ENCODE results near the gene CXCR3.

DNA sequence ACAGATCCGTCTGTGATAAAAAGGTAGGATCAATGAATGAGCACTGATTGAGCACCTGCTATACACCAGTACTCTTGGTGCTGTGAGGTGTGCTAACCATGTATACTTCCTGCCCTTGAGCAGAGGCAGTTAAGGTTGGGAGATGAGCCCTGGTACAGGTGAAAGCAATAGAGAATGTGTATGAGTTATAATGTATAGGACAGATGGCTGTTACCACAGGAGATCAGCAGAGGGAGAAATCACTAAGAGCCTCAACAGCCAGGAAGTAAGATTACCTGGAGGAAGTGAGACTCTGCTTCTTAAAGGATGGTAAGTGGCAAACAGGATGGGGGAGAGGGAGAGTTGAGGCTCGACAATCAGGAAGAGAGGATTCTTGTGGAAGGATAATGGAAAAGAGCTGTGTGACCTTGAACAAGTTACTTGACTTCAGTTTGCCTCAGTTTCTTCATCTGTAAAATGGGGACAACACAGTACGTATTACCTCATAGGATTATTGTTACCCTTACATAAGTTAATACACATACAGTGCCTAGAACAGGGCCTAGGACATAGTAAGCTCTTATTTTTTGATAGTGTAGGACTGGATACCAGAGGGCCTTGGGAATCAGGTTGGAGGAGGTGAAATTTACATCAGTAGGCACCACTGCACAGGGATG lies 9.1 kb downstream of the CXCR3 start:
- TF ChIP-seq TARDBP (IDR thresholded peaks at IDR 0.05) (no peak), LEF1 (IDR thresholded peaks at IDR 0.05; ENCODE audit: borderline replicate concordance) (no peak), FOXM1 (IDR thresholded peaks at IDR 0.05; ENCODE audit: borderline replicate concordance) (no peak), FOXK2 (IDR thresholded peaks at IDR 0.05) (no peak), ZNF384 (IDR thresholded peaks at IDR 0.05) (no peak), SP1 (IDR thresholded peaks at IDR 0.05) (no peak), HDGF (IDR thresholded peaks at IDR 0.05; ENCODE audit: borderline replicate concordance) (no peak), BHLHE40 (IDR thresholded peaks at IDR 0.05; ENCODE audit: borderline replicate concordance) (no peak), NFRKB (IDR thresholded peaks at IDR 0.05) (no peak), ELF4 (IDR thresholded peaks at IDR 0.05) (no peak), SUZ12 (IDR thresholded peaks at IDR 0.05) (no peak)
- TF ChIP-seq, protein P1, sequence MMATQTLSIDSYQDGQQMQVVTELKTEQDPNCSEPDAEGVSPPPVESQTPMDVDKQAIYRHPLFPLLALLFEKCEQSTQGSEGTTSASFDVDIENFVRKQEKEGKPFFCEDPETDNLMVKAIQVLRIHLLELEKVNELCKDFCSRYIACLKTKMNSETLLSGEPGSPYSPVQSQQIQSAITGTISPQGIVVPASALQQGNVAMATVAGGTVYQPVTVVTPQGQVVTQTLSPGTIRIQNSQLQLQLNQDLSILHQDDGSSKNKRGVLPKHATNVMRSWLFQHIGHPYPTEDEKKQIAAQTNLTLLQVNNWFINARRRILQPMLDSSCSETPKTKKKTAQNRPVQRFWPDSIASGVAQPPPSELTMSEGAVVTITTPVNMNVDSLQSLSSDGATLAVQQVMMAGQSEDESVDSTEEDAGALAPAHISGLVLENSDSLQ (IDR thresholded peaks at IDR 0.05) = no peak
